ENCODE results near the gene NR2F2.
"Not testable (repeated sequence)": the region's sequence is repeated elsewhere in the genome, so short reads cannot be mapped to it uniquely, and the experiment has no call there.

NR2F2 gene

GRCh38 chr15:96374499-96374898, 44.0 kb downstream of the NR2F2 start:
- no peak for DNase-seq

- not testable (repeated sequence) for DNase-seq
Measured at GRCh38 chr15:96379592-96379991, 49.1 kb downstream of the NR2F2 start.

- no peak for DNase-seq
Measured at GRCh38 chr15:96381463-96381862, 51.0 kb downstream of the NR2F2 start.

GRCh38 chr15:96385195-96385594, 54.7 kb downstream of the NR2F2 start:
- no peak for DNase-seq

GRCh38 chr15:96388673-96389072, 58.2 kb downstream of the NR2F2 start:
- no peak for DNase-seq

Data from activated CD4-positive, alpha-beta T cell treated with anti-CD3 and anti-CD28 coated beads for 1 hour (primary cell).